ENCODE results near the gene BCL10.

GRCh38 chr1:85316321-85316720 lies 39.9 kb upstream of the BCL10 start:
- no peak for TF ChIP-seq POLR2AphosphoS5 (IDR thresholded peaks at IDR 0.05)
- TF ChIP-seq, protein P1, sequence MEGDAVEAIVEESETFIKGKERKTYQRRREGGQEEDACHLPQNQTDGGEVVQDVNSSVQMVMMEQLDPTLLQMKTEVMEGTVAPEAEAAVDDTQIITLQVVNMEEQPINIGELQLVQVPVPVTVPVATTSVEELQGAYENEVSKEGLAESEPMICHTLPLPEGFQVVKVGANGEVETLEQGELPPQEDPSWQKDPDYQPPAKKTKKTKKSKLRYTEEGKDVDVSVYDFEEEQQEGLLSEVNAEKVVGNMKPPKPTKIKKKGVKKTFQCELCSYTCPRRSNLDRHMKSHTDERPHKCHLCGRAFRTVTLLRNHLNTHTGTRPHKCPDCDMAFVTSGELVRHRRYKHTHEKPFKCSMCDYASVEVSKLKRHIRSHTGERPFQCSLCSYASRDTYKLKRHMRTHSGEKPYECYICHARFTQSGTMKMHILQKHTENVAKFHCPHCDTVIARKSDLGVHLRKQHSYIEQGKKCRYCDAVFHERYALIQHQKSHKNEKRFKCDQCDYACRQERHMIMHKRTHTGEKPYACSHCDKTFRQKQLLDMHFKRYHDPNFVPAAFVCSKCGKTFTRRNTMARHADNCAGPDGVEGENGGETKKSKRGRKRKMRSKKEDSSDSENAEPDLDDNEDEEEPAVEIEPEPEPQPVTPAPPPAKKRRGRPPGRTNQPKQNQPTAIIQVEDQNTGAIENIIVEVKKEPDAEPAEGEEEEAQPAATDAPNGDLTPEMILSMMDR (IDR thresholded peaks at IDR 0.05), result no peak

All from esophagus muscularis mucosa (tissue), 3 donors.